Measurements from ENCODE around the gene DISC1.
"Not testable (repeated sequence)": the region's sequence is repeated elsewhere in the genome, so short reads cannot be mapped to it uniquely, and the experiment has no call there.

Gene DISC1

DNA sequence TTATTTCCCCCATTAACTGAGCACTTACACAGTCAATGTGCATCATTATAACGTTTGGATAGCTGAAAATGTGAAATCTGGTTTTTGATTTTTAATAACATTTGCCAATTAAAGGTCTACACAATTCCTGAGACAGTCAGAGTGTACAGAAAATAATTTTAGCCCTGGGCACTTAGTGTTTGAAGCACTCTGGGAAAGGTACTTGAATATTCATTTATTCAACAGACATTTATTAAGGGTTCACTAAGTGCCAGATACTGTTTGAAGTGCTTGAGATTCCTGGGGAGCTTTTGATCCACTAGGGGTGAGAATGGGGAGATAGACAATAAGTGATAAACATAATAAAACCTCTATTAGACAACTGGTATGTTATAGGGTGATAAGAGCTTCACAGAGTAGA, 141.8 kb downstream of the DISC1 start:
- DNase-seq (ENCODE audit: low read depth, low spot score), result no peak

GRCh38 chr1:231770506-231771175, 144.1 kb downstream of the DISC1 start:
- no peak for DNase-seq (ENCODE audit: low read depth, low spot score)

DNA sequence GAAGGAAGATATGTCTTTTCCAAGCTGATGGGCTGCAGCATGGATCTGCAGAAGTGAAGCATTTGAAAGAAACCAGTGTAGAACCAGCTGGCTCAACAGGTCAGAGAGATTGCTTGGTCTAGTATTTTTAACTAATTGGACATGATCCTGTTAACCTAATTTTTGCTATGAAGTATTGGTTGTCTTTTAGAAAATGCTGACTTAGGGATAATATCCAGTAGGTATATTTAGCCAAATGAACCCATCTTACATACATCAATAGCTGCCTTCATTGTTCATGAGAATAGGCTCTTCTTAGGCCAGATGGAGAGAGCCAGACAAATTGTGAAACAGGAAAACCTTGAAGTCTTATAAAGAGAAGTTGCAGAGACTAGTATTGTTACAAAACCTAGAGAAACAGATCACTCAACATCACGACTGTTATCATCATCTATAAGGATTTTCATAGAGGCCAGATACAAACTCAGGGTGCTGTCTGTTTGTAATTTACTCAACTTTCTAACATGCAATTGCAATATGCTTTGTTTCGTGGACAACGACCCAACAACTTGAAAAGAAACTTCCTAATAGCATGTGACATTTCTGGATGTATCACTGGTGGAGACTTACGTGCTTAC, 148.2 kb downstream of the DISC1 start:
- no peak for DNase-seq (ENCODE audit: low read depth, low spot score)

DNA sequence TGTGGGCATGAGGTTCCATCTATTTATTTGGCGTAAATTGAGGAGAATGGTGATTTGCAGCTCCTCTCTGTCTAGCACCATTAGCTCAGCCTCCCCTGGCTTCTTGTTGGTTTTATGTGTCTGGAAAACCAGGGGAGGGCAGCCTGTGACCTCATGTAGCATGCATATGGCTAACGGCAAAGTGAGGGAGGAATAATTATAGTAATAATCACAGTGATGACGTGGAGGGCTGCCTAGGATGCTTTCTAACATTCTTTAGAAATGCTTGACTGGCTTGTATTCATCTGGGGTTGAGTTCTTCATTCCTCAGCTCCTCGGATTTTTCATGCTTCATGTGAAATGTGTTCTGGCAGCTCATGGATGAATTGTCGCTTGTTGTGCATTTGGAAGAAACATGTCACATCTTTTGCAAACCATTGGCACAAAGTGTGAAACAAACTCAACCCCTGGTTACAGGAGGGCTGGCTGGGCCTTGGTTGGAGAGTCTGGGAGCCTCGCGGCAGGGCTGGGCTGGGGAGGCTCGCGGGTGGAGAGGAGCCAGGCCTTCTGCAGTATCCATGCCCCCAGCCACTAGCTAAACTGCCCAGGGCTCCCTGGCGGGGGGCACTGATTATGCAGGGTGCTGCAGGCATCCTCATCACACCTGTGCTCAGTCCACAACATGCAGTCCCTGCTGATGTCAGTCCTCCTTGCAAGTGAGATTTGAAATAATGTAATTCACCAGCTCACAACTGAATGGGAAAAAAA, 149.6 kb downstream of the DISC1 start:
- peak; percentile 18 for DNase-seq (ENCODE audit: low read depth, low spot score)

- peak; percentile 16 for DNase-seq (ENCODE audit: low read depth, low spot score)
Measured at GRCh38 chr1:231776757-231777062, 150.1 kb downstream of the DISC1 start.

- peak; percentile 87 for DNase-seq (ENCODE audit: low read depth, low spot score)
Measured at GRCh38 chr1:231778009-231778719, 151.6 kb downstream of the DISC1 start.

- DNase-seq (ENCODE audit: low read depth, low spot score), result no peak
Measured at GRCh38 chr1:231779081-231779480, 152.5 kb downstream of the DISC1 start.

DNA sequence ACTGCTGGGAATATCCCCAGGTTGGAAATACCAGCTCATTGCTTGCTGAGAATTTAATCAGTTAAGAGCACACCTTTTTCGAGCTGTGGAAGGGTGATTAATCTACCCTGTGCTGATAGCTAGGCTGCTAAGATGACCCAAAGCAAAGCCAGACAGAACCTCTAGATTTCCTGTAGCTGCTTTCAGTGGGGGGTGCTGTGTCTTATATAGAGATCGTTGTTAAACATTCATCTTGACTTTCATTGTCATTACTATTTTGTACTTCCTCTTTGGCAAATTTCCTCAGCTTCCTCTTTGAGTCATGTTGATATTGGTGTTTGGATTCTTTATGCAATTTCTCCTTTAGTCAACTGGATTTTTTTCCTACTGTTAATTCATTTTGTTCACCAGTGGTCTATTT, 155.3 kb downstream of the DISC1 start:
- DNase-seq (ENCODE audit: low read depth, low spot score), result no peak

GRCh38 chr1:231785073-231785472, 158.5 kb downstream of the DISC1 start:
- DNase-seq (ENCODE audit: low read depth, low spot score), result not testable (repeated sequence)

GRCh38 chr1:231786126-231786525, 159.5 kb downstream of the DISC1 start:
- no peak for DNase-seq (ENCODE audit: low read depth, low spot score)

DNA sequence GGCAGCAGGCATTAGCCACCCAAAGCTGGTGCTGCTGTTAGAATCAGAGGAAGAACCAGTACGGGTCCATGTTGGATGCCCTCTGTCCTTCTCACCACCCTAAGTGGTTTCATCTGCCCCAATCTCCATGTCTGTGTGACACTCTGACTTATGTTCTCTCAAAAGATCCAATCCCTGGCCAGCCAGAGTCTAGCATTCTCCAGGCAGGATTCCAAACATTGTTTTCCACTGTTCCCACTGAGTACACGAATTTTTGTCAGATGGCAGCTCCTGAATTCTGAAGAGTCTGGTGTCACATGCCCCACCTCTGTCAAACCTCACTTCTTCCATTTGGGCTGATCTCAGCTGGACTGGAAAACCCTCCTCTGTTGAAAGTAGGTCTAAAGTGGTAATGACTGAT, 166.0 kb downstream of the DISC1 start:
- DNase-seq (ENCODE audit: low read depth, low spot score), result no peak

GRCh38 chr1:231793893-231794292, 167.3 kb downstream of the DISC1 start:
- DNase-seq (ENCODE audit: low read depth, low spot score), result no peak

DNA sequence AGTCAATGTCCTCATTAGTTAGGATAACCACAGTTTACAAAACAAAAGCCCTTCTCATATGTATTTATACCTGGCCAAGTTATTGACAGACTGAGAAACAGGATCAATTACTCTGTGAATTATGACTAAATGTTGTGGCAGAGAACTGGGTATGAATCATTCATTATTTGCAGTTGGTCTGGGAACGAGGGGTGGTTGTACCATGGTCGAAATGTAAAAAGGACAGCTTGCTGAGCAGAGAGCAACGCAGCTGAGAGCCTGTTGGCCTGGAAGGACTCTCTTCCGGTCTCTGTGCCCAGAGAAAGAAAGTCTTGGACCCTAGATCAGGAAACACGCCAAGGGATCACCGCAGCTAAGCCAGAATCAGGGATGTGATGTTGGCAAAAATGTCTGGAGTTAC, 169.6 kb downstream of the DISC1 start:
- no peak for DNase-seq (ENCODE audit: low read depth, low spot score)

GRCh38 chr1:231799363-231799986, 172.9 kb downstream of the DISC1 start:
- no peak for DNase-seq (ENCODE audit: low read depth, low spot score)

GRCh38 chr1:231800108-231800507, 173.5 kb downstream of the DISC1 start:
- DNase-seq (ENCODE audit: low read depth, low spot score), result no peak

DNA sequence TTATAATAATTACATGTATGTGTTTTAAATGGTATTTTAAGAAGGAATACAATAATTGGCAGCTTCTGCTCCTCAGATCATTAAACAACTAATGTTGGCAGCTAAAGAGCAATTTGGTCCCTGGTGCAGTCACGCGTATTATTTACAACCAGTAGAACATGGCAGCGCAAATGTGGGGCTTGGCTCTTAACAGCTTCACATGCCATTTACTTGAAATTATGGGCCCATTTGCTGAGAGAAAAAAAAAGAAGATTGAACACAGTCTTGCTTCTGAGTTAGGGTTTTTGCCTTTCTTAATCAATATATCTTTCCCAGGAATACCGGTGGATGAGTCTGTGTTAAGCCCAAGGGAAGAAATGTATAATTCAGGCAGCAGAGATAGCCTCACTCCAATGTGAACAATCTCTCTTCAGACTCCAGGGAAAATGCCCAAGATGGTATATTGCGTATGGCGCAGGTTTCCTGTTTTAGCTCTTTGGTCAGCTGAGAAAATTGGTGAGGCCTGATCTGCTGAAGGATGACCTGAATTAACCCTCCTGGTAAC, 174.5 kb downstream of the DISC1 start:
- DNase-seq (ENCODE audit: low read depth, low spot score), result no peak

DNA sequence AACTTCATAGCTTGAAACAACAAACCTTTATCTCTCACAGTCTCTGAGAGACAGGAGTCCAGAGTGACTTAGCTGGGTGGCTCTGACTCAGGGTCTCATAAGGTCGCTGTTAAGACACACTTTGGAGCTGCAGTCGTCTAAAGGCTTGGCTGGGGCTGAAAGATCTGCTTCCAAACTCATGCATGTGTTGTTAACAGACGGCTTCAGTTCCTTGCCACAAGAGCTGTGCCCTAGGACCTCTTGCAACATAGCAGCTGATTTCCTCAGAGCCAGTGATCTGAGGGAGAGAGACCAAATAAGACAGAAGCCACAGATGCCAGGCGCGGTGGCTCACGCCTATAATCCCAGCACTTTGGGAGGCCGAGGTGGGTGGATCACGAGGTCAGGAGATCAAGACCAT, 176.8 kb downstream of the DISC1 start:
- DNase-seq (ENCODE audit: low read depth, low spot score), result no peak

DNA sequence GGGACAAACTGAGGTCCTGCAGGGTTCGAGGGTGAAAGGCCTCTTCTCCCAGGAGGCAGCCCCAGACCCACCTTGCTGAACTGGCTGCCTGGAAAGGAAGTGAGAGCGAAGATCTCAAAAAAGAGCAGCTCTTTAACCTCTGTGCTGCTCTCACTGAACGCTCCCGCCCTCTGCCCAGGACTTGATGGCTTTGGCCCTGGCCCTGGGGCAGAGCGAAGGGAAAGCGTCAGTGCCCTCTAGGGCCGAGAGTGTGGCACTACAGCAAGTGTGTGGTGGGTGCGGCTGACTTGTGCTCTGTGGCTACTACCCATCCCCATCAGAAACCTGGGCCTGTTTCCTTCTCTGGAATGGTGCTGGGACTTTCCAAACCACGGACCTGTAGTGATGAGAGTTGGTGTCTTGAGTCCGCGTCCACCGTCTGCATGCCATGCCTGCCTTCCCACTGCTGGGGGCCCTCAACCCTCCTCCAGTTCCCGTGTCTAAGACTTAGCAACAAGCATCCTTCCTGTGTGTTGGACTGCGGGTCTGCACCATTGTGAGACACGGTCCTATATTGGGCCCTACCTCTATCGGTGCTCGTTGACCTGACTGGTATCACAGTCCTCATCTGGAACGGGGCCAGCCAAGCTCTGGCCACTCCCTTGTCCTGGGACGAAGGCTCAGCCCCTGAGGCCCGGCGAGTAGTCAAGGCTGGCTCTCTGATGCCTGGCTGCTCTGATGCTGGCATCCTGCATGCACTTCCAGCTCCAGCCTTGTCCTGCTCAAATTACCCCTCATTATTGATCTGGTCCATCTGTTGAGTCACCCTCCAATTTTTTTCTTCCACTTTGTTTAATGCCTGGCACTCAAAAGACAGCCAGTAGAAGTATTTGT, 180.3 kb downstream of the DISC1 start:
- DNase-seq (ENCODE audit: low read depth, low spot score), result peak; percentile 87

GRCh38 chr1:231807541-231807940, 181.0 kb downstream of the DISC1 start:
- no peak for DNase-seq (ENCODE audit: low read depth, low spot score)

DNA sequence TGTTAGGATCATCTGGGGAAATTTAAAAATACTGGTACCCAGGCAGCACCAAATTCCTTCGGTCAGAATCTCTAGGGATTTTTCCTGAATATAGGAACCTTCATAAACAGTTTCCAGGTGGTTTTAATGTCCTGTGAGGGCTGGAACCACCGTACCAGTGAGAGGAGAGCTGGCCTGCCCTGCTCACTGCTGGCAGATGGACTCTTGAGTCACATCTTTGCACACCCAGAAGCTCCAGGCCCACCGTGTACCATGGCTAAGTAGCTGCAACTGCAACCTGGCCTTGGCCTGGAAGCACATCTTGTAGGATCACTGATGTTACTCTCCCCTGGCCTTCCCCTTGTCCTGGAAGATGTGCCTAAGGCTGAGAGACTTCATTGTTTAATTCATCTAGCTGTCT, 181.5 kb downstream of the DISC1 start:
- DNase-seq (ENCODE audit: low read depth, low spot score), result no peak

- no peak for DNase-seq (ENCODE audit: low read depth, low spot score)
Measured at GRCh38 chr1:231808990-231809389, 182.4 kb downstream of the DISC1 start.

All from ELF-1 (cell line).